B cell (primary cell): ENCODE results near the gene CD226.

Experiments
- CTCF ChIP-seq: fragments of 200-600 bp; IDR thresholded peaks from one replicate; pipeline ENCODE4 v1.8.0; 2022; ENCODE audit warnings: antibody characterized with exemption, mild to moderate bottlenecking
- EZH2 ChIP-seq: IDR thresholded peaks from 2 replicates; pipeline ENCODE4 v1.6.1; 2012; ENCODE audit warnings: borderline replicate concordance, low read depth, mild to moderate bottlenecking, moderate library complexity, low read length; ENCODE audit not compliant: insufficient read depth, poor library complexity, severe bottlenecking

- TF ChIP-seq EZH2 (no peak), CTCF (no peak)
Observed at GRCh38 chr18:69845593-69846506, 101.8 kb downstream of the CD226 start.
